GM23338 (cell line): ENCODE results near the gene PERCC1. TPM values are rescaled to one million over a fixed set of nuclear protein-coding genes. Genes with fewer than 3 reads are reported as not detected.

Experiments
- polyA plus RNA-seq: library from polyadenylated mRNA; unstranded; fragments of >200 nt; fragmentation: Nextera tagmentation; extraction: Ambion mirVana; gene quantifications from 2 replicates; pipeline ENCODE4 v1.2.1, GENCODE V29; 2016
- total RNA-seq: library from RNA; depleted of rRNA; stranded (reverse); fragments of >200 nt; shearing (Covaris generic); gene quantifications from 2 replicates; pipeline ENCODE4 v1.2.3, GENCODE V29; 2014; rRNA removed

Gene PERCC1
- total and polyA plus RNA-seq, 2 experiments from 2014 or later = not detected

Other genes starting within 250 kb of the PERCC1 start
- not detected in 2 replicates for gene TPSG1, start 205.8 kb upstream of the PERCC1 start, total RNA-seq
- 0.56 and 0.81 TPM in 2 replicates for gene TPSG1, start 205.8 kb upstream of the PERCC1 start, polyA plus RNA-seq
- gene TPSB2, start 200.9 kb upstream of the PERCC1 start, total RNA-seq = not detected in 2 replicates
- gene TPSB2, start 200.9 kb upstream of the PERCC1 start, polyA plus RNA-seq = 0.23 TPM in 1 of 2 replicates, not detected in the other
- not detected in 2 replicates for gene TPSAB1, start 190.4 kb upstream of the PERCC1 start, total RNA-seq
- gene TPSAB1, start 190.4 kb upstream of the PERCC1 start, polyA plus RNA-seq = not detected in 2 replicates
- gene TPSD1, start 175.0 kb upstream of the PERCC1 start, total RNA-seq = 0.17 TPM in 1 of 2 replicates, not detected in the other
- not detected in 2 replicates for gene TPSD1, start 175.0 kb upstream of the PERCC1 start, polyA plus RNA-seq
- gene UBE2I, start 121.4 kb upstream of the PERCC1 start, total RNA-seq = 116 and 117 TPM in 2 replicates
- 216 and 220 TPM in 2 replicates for gene UBE2I, start 121.4 kb upstream of the PERCC1 start, polyA plus RNA-seq
- 13.0 and 23.0 TPM in 2 replicates for gene BAIAP3, start 97.4 kb upstream of the PERCC1 start, total RNA-seq
- gene BAIAP3, start 97.4 kb upstream of the PERCC1 start, polyA plus RNA-seq = 4.2 and 5.2 TPM in 2 replicates
- gene TSR3, start 79.2 kb upstream of the PERCC1 start, total RNA-seq = 97.3 and 98.8 TPM in 2 replicates
- 54.1 and 58.5 TPM in 2 replicates for gene TSR3, start 79.2 kb upstream of the PERCC1 start, polyA plus RNA-seq
- gene GNPTG, start 79.1 kb upstream of the PERCC1 start, total RNA-seq = 9.2 and 23.3 TPM in 2 replicates
- gene GNPTG, start 79.1 kb upstream of the PERCC1 start, polyA plus RNA-seq = 39.1 and 41.0 TPM in 2 replicates
- gene UNKL, start 16.4 kb upstream of the PERCC1 start, total RNA-seq = 24.8 and 28.7 TPM in 2 replicates
- 10.8 and 16.7 TPM in 2 replicates for gene UNKL, start 16.4 kb upstream of the PERCC1 start, polyA plus RNA-seq
- gene UQCC4, start 10.3 kb upstream of the PERCC1 start, total RNA-seq = 14.2 and 23.9 TPM in 2 replicates
- 25.8 and 27.1 TPM in 2 replicates for gene UQCC4, start 10.3 kb upstream of the PERCC1 start, polyA plus RNA-seq
- not detected in 2 replicates for gene CCDC154, start 13.5 kb downstream of the PERCC1 start, total RNA-seq
- gene CCDC154, start 13.5 kb downstream of the PERCC1 start, polyA plus RNA-seq = 0.31 and 0.49 TPM in 2 replicates
- gene CLCN7, start 44.0 kb downstream of the PERCC1 start, total RNA-seq = 35.9 and 53.8 TPM in 2 replicates
- 13.8 and 17.4 TPM in 2 replicates for gene CLCN7, start 44.0 kb downstream of the PERCC1 start, polyA plus RNA-seq
- gene PTX4, start 57.9 kb downstream of the PERCC1 start, total RNA-seq = not detected in 2 replicates
- not detected in 2 replicates for gene PTX4, start 57.9 kb downstream of the PERCC1 start, polyA plus RNA-seq
- 71.7 and 76.0 TPM in 2 replicates for gene TELO2, start 62.3 kb downstream of the PERCC1 start, total RNA-seq
- 45.4 and 49.8 TPM in 2 replicates for gene TELO2, start 62.3 kb downstream of the PERCC1 start, polyA plus RNA-seq
- 0.14 TPM in 1 of 2 replicates, not detected in the other for gene TMEM204, start 102.6 kb downstream of the PERCC1 start, total RNA-seq
- 0.21 and 0.23 TPM in 2 replicates for gene TMEM204, start 102.6 kb downstream of the PERCC1 start, polyA plus RNA-seq
- 15.0 and 28.7 TPM in 2 replicates for gene IFT140, start 181.0 kb downstream of the PERCC1 start, total RNA-seq
- gene IFT140, start 181.0 kb downstream of the PERCC1 start, polyA plus RNA-seq = 3.8 and 4.8 TPM in 2 replicates
- 16.7 and 17.9 TPM in 2 replicates for gene CRAMP1, start 181.3 kb downstream of the PERCC1 start, total RNA-seq
- 3.4 TPM in 2 replicates for gene CRAMP1, start 181.3 kb downstream of the PERCC1 start, polyA plus RNA-seq
- gene JPT2, start 247.2 kb downstream of the PERCC1 start, total RNA-seq = 139 and 140 TPM in 2 replicates
- 43.8 and 47.1 TPM in 2 replicates for gene JPT2, start 247.2 kb downstream of the PERCC1 start, polyA plus RNA-seq